A673 (cell line): ENCODE measurements around the gene ASIC3.

Experiments
- EZH2 ChIP-seq: fragments of 200-600 bp; sonication (generic); IDR thresholded peaks from 2 replicates; pipeline ENCODE4 v1.6.1; 2017; ENCODE audit warnings: borderline replicate concordance, low read depth, mild to moderate bottlenecking, mixed read lengths, antibody characterized with exemption, low read length; ENCODE audit not compliant: poor library complexity, severe bottlenecking
- TF ChIP-seq, protein P1 (sequence below): fragments of 300-800, 200-600 bp; sonication (generic); conservative IDR thresholded peaks from 2 replicates; pipeline ENCODE4 v1.5.1; 2017; ENCODE audit warnings: low read depth, mild to moderate bottlenecking, antibody characterized with exemption, low read length, moderate library complexity, mixed read lengths

DNA sequence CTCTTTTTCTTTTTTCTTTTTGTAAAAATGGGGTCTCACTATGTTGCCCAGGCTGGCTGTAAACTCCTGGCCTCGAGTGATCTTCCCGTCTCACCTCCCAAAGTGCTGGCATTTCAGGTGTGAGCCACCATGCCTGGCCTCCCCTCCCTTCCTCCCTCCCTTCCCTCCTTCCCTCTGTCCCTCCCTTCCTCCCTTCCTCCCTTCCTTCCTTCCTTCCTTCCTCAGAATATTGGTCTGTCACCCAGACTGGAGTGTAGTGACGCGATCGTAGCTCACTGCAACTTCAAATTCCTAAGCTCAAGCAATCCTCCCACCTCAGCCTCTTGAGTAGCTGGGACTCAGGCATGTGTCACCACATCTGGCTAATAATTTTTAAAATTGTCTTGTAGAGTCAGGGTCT is 46.3 kb downstream of the ASIC3 start:
- no peak for TF ChIP-seq EZH2
- TF ChIP-seq, protein P1, sequence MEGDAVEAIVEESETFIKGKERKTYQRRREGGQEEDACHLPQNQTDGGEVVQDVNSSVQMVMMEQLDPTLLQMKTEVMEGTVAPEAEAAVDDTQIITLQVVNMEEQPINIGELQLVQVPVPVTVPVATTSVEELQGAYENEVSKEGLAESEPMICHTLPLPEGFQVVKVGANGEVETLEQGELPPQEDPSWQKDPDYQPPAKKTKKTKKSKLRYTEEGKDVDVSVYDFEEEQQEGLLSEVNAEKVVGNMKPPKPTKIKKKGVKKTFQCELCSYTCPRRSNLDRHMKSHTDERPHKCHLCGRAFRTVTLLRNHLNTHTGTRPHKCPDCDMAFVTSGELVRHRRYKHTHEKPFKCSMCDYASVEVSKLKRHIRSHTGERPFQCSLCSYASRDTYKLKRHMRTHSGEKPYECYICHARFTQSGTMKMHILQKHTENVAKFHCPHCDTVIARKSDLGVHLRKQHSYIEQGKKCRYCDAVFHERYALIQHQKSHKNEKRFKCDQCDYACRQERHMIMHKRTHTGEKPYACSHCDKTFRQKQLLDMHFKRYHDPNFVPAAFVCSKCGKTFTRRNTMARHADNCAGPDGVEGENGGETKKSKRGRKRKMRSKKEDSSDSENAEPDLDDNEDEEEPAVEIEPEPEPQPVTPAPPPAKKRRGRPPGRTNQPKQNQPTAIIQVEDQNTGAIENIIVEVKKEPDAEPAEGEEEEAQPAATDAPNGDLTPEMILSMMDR, result no peak
